Lung microvascular endothelial cell (primary cell): ENCODE data around the gene TSEN2. TPM values are rescaled to one million over a fixed set of nuclear protein-coding genes. Genes with fewer than 3 reads are reported as not detected.
A peak's percentile ranks its signal among the peaks of the same experiment; 100 is the strongest.
"Not testable (repeated sequence)": the region's sequence is repeated elsewhere in the genome, so short reads cannot be mapped to it uniquely, and the experiment has no call there.

Source experiments
- DNase-seq, 2 donors: peaks; one replicate each; pipeline versions ENCODE4 v3.0.0 to v3.0.0-alpha.2; 2010; ENCODE audit warnings: low read depth in 2 of 2
- total RNA-seq: library from RNA; depleted of rRNA; stranded (reverse); fragments of >200 nt; gene quantifications from 2 replicates; pipeline ENCODE4 v1.2.1, GENCODE V29; 2014

TSEN2 gene
- 5.4 and 8.7 TPM in 2 replicates for total RNA-seq

- DNase-seq = peak; percentile 96
Observed at GRCh38 chr3:12484198-12484982, at the start of gene TSEN2. Gene TSEN2, plus strand, starts transcription at chr3:12484480. Its CDS starts 5,321 bp downstream, at chr3:12489801.

GRCh38 chr3:12436514-12437220, 47.6 kb upstream of the TSEN2 start:
- no peak for DNase-seq

DNA sequence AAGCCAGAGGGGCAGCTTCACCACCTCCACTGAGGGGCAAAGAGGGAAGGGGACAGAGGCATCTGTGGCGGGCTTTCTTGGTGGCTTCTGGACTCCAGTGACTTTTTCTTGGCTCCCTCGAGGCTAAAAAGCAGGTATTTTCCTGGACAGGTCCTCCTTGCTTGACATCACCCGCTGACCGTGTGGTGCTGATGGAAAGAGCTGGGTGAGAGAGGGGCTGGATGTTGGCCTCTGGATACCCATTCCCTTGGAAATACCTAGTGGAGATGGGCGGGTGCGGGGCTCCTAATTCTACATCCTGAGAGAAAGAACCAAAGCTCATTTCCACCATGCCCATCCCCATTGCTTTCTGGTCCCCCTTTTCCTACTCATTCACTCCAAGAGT, 47.1 kb upstream of the TSEN2 start:
- no peak for DNase-seq

DNA sequence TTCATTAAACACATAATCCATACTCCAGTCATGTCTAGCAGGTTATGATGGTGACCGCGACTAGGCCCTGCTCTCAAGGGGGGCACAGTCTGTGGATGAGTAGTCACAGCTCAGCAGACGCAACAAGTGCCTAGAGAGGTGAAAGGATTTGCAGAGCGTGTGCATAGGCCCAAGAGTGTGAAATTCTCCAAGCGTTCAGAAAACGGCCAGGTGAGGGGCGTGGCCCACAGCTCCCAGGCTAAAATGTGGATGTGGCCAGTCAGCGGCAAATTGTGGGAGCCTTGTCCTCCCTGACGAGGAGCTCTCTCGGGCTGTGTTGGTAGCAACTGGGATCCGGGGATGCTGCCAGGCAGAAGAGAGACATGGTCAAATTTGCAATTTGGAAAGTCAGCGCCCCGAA, 46.4 kb upstream of the TSEN2 start:
- no peak for DNase-seq

- no peak for DNase-seq
Observed at GRCh38 chr3:12438318-12438717, 46.0 kb upstream of the TSEN2 start.

DNA sequence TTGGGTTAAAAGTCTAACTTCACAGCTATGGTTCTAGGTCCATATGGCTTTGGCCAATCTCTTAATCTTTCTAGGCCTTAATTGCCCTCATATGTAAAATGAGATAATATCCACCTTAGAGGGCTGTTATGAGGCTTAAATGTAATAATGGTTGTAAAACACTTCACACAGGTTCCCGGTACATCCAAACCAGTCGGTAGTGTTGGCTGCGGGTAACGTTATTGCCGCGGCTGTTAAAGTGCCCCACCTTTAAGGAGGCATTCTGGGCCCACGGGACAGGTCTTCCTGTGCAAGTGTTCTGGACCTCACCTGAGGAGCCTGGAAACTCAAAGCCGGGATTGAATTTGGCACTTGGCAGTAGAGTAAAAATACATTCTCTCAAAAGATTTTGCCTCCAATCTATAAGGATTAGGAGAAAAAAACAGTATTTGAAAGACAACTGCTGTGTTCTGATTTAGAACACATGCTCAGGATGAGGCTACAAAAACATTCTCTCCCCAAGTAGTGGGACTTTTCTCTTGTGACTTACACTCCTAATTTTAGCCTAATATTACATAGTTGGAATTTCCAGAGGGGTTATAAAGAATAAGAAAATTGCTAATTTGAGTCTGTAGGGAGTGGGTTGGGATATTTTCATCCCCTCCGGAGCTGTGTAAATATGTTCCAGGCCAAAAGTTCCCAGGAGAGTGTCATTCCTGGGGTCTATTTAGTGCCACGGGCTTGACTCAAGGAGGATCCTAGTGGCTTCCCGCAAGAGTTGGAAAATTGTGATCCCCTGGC, 44.9 kb upstream of the TSEN2 start:
- no peak for DNase-seq

- DNase-seq = no peak
Observed at GRCh38 chr3:12440927-12441714, 43.2 kb upstream of the TSEN2 start.

- DNase-seq = no peak
Observed at GRCh38 chr3:12442654-12443501, 41.4 kb upstream of the TSEN2 start.

- DNase-seq = no peak
Observed at GRCh38 chr3:12443781-12444522, 40.3 kb upstream of the TSEN2 start.

DNA sequence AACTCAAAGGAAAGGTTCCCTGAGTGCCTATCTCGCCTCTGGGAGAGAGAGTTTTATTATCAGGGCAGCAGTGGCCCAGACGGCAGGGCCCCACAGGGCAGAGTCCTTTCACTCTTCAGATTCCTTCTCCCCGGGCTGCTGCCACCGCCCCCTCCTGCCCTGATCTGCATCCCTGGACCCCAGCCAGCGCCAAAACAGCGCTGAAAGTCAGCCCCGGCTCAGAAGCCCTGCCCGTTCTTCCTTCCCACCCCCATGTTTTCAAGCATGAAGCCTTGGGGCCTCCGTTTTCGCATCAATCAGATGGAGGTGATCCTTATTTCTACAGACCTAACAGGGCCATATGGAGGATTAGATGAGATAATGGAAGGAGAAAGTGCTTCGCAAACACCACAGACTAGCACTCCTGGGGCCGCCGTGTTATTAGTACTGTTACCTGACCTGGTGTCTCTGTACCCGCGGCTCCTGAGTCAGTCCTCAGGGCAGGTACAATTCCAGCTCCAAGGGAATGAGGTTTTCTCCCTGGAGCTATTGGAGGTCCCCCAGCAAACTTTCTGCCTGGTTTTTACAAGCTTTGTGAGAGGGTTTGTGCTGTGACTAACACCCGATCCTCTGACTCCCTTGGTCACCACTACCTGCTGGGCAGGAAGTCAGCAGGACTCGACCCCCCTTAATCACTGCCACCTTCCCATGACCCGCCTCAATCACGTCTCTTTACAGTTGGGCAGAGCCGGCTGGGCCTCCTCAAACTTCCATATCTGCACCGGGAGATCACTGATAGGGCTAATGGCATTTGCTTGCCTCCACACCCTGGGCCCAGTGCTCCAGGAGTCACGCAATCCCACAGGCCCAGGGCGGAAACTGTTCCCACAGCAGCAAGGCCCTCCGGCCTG, 39.5 kb upstream of the TSEN2 start:
- DNase-seq = no peak

DNA sequence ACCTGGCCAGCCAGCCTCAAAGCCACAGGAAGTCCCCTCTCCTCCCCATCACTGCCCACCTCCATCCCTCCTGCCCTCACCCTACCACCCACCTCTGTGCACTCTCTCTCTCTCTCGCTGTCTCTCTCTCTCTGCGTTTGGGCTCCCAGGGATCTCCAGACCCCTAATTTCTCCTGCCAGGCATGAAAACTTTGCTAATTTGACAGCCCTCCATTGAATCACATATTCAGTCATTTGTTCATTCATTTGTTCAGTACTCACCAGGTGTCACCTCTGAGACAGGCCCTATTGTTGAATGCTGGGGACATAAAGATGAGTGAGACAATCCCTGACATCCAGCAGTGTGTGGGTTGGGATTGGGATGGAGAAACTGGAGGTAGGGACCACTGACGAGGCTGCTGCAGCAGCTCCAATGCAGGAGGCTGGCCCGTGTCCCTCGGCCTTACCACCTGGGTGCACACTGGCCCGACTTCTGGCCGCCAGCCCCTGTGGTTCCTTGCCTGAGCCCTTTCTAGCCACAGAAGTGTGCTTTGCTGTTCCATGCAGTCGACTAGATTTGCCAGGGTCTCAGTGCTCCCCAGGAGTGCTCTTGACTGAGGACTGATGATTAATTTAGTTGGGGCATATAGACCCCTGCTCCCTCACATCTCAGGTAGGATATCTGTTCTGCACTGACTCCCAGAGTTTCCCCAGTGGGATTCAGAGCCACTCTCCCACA, 38.6 kb upstream of the TSEN2 start:
- no peak for DNase-seq

GRCh38 chr3:12446298-12446697, 38.0 kb upstream of the TSEN2 start:
- no peak for DNase-seq

DNA sequence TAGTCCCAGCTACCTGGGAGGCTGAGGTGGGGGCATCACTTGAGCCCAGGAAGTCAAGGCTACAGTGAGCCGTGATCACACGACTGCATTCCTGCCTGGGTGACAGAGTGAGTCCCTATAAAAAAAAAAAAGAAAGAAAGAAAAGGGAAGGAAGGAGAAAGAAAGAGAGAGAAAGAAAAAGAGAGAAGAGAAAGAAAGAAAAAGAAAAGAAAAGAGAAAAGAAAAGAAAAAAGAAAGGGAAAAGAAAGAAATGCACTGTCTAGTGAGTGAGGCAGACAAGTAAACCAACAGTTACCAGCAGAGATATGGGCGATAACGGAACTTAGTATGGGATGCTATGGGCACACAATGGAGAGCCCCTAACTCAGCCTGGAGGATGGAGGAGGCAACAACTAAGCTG, 37.2 kb upstream of the TSEN2 start:
- no peak for DNase-seq

GRCh38 chr3:12448404-12449202, 35.7 kb upstream of the TSEN2 start:
- not testable (repeated sequence) for DNase-seq

DNA sequence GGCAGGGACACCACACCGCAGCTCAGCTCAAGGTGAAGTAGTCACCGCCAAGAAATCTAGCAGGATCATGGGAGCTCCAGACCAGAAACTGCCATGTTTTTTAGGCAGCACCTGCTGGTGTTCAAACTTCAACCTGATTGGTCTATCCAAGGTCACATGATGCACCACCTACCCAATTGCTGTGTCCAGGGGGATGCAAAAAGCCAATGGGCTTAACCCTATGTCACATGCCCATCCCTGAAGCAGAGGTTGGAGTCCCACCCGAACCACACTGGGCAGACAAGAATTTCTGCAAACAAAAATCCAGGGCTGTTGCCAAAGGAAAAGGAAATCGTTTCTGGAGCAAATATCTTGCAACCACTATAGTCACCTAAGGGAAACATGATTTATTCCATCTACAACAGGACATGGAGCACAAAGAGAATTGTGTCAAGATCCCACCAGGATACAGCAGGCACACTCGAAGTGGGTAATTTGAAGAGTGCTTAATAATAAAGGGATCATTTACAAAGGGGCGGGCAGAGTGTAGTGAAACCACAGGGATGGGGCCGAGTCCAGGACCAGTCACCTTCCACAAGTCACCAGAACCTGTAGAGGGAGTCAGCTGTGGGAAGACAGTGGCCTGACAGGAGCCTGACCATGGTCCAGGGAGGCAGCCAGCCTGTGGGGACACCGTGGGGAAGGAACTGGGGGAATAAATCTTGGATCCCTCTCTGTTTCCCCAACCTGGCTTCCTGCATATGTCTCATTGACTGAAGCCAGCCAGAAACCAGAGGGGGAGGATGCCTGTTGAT, 34.2 kb upstream of the TSEN2 start:
- no peak for DNase-seq

DNA sequence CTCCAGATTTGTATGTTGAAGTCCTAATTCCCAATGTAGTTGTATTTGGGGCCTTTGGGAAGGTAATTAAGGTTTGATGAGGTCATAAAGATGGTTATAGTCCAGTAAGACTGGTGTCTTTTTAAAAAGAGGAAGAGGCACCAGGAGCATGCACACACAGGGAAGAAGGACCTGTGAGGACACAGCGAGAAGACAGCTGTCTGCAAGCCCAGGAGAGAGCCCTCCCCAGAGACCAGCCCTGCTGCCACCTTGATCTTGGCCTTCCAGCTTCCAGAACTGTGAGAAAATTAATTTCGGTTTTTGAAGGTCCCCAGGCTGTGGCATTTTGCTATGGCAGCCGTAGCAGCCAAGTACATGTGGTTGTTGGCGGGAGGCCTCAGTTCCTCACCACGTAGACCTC, 32.8 kb upstream of the TSEN2 start:
- DNase-seq = no peak
